ENCODE data around the gene HS3ST3A1. TPM values are rescaled to one million over a fixed set of nuclear protein-coding genes. Genes with fewer than 3 reads are reported as not detected.

HS3ST3A1 gene
- total RNA-seq, 1 donor from 2014 or later: 8.6 TPM

DNA sequence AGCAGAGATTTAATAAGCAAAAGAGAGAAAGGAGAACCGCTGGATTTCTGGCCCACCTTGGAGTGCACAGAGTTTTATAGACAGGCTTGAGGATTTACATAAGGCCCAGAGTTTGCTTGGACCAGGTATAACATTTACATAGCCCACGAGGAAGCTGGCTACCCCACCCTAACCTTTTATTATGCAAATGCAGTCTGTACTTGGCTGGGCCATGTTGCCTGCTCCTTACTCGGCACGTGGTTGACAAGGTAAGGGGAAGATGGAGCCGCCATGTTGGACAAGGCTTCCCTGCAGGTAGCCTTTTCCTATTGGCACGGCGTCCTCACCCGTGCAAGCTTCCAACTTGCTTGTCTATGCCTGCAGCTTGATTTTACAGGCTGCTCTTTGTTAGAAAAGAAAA, 35.2 kb upstream of the HS3ST3A1 start:
- no peak overlapping the region for H3K4me3 ChIP-seq
- intact Hi-C loops (cut with DNase I): no loop called here
- no peak for TF ChIP-seq POLR2A (IDR thresholded peaks at IDR 0.05)
- no peak for TF ChIP-seq POLR2AphosphoS5 (IDR thresholded peaks at IDR 0.05; ENCODE audit: insufficient read depth in 1 of 2, low read depth in 1 of 2)
- TF ChIP-seq, protein P1, sequence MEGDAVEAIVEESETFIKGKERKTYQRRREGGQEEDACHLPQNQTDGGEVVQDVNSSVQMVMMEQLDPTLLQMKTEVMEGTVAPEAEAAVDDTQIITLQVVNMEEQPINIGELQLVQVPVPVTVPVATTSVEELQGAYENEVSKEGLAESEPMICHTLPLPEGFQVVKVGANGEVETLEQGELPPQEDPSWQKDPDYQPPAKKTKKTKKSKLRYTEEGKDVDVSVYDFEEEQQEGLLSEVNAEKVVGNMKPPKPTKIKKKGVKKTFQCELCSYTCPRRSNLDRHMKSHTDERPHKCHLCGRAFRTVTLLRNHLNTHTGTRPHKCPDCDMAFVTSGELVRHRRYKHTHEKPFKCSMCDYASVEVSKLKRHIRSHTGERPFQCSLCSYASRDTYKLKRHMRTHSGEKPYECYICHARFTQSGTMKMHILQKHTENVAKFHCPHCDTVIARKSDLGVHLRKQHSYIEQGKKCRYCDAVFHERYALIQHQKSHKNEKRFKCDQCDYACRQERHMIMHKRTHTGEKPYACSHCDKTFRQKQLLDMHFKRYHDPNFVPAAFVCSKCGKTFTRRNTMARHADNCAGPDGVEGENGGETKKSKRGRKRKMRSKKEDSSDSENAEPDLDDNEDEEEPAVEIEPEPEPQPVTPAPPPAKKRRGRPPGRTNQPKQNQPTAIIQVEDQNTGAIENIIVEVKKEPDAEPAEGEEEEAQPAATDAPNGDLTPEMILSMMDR (IDR thresholded peaks at IDR 0.05): no peak
- no peak overlapping the region for H3K27ac ChIP-seq
- no peaks in the 10 kb centered on the region for H3K4me1 ChIP-seq
- DNase-seq (ENCODE audit: extremely low spot score in 2 of 2): no peak
- H3K9me3 ChIP-seq: no peaks in the 10 kb centered on the region
- H3K27me3 ChIP-seq: no peaks in the 10 kb centered on the region
- no peaks in the 10 kb centered on the region for H3K36me3 ChIP-seq

DNA sequence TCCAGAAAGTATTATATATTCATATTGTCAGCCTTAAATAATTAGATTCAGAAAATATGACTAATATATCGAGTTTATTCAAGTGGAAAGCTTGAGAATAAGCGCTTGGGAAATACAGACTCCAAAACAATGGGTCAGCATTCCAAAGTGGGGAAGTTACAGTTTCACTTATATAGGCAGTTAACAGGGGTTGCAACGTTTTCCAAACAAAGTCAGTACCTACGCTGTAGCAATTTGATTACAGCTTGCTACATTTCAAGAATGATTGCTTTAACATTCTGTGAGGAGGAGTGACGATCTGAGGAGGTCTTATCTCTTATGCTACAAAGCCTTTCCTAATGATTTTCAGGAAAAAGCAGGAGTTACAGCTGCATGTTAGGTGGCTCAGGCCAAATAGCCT, 34.2 kb upstream of the HS3ST3A1 start:
- no peaks in the 10 kb centered on the region for H3K27me3 ChIP-seq
- H3K27ac ChIP-seq: no peak overlapping the region
- intact Hi-C loops (cut with DNase I): no loop called here
- DNase-seq (ENCODE audit: extremely low spot score in 2 of 2): no peak
- no peaks in the 10 kb centered on the region for H3K9me3 ChIP-seq
- no peak for TF ChIP-seq POLR2A (IDR thresholded peaks at IDR 0.05)
- no peaks in the 10 kb centered on the region for H3K4me1 ChIP-seq
- H3K36me3 ChIP-seq: no peaks in the 10 kb centered on the region
- no peak overlapping the region for H3K4me3 ChIP-seq

DNA sequence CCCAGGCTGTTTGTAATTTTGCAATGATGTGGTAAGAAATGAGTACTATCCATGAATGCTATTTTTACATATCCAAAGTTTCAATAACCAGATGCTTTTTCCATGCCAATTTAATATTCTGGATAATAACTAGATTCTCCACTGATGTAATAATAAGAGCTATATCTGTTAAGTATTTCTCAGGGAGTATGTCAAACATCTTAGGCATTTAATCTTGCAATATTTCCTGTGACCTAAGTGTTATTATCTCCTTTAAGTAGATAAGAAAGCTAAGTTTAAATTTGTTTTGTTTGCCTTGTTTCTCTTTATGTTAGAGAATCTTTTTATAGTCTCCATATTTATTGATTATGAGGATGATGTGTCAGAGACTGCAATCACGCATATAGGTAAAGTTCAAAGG, 32.3 kb upstream of the HS3ST3A1 start:
- no peaks in the 10 kb centered on the region for H3K9me3 ChIP-seq

DNA sequence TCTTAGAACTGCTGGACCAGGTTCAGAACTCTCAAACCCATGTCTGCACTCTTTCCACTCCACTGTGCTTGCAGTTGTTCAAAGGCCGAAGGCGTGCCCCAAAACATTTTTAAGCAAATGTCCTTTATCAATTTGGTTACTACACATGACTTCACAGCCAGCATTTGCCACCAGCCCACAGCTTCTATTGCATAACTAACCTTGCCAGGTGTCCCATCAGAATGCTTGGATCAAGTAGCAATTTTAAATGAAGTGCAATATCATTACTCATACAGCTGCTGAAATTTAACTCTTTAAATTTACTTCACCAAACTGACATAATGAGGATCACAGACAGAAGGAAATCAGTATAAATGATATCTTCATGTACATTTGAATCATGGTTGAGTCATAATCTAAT, 29.8 kb upstream of the HS3ST3A1 start:
- DNase-seq (ENCODE audit: extremely low spot score in 2 of 2): no peak
- Histone ChIP-seq H3K27ac (no peak overlapping the region), H3K27me3 (no peaks in the 10 kb centered on the region), H3K4me3 (no peak overlapping the region), H3K4me1 (no peaks in the 10 kb centered on the region), H3K9me3 (no peaks in the 10 kb centered on the region), H3K36me3 (no peaks in the 10 kb centered on the region)
- no peak for TF ChIP-seq POLR2A (IDR thresholded peaks at IDR 0.05)
- intact Hi-C loops (cut with DNase I): no loop called here

More for the DNA sequence above, 32.3 kb upstream of the HS3ST3A1 start:
- no peaks in the 10 kb centered on the region for H3K4me1 ChIP-seq
- TF ChIP-seq POLR2A (IDR thresholded peaks at IDR 0.05) (no peak), POLR2AphosphoS5 (IDR thresholded peaks at IDR 0.05; ENCODE audit: insufficient read depth in 1 of 2, low read depth in 1 of 2) (no peak)
- TF ChIP-seq, protein P1 (IDR thresholded peaks at IDR 0.05): no peak
- H3K4me3 ChIP-seq: no peak overlapping the region
- H3K27me3 ChIP-seq: no peaks in the 10 kb centered on the region
- no peak for DNase-seq (ENCODE audit: extremely low spot score in 2 of 2)
- intact Hi-C loops (cut with DNase I): no loop called here
- no peaks in the 10 kb centered on the region for H3K36me3 ChIP-seq
- no peak overlapping the region for H3K27ac ChIP-seq

DNA sequence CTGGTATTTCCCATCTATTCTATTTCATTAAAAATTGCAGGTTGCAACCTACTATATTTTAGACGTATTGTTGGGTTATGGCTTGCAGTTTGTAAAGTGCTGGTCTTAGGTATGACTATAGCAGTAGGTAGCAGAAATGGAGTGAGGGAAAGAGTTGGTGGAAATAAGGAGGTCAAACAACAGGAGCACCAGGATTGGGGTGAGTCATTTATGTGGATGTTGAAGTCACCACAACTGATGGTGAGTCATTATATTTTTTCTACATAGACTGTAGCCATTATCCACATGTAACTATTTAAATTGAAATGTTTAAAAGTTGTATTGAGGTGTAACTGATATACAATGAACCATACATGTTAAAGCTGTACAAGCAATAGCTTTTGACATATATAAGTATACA, 25.0 kb upstream of the HS3ST3A1 start:
- DNase-seq (ENCODE audit: extremely low spot score in 2 of 2): no peak
- H3K9me3 ChIP-seq: no peaks in the 10 kb centered on the region
- H3K4me3 ChIP-seq: no peak overlapping the region
- H3K27ac ChIP-seq: no peak overlapping the region
- intact Hi-C loops (cut with DNase I): no loop called here
- H3K27me3 ChIP-seq: no peaks in the 10 kb centered on the region
- H3K4me1 ChIP-seq: no peaks in the 10 kb centered on the region
- TF ChIP-seq POLR2A (IDR thresholded peaks at IDR 0.05) (no peak), POLR2AphosphoS5 (IDR thresholded peaks at IDR 0.05; ENCODE audit: insufficient read depth in 1 of 2, low read depth in 1 of 2) (no peak)
- TF ChIP-seq, protein P1 (IDR thresholded peaks at IDR 0.05): no peak
- H3K36me3 ChIP-seq: no peaks in the 10 kb centered on the region

DNA sequence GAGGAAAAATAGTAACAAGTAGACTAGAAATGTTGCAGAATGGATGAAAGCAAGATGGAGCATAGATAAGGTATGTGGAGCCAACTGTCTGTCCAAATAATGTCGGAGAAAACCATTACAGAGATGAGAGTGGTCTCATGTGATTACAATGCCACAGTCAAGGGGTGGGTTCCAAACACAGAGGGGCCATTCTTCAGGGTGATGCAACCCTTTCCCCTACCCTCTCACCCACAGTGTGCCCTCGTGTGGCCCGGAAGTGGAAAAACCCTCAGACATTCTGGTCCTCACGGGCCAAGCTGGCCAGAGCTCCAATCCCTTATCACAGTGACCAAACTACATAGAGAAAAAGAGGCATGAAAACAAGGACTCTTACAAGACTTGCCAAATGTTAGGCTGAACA, 17.7 kb upstream of the HS3ST3A1 start:
- H3K27me3 ChIP-seq: no peaks in the 10 kb centered on the region
- intact Hi-C loops (cut with DNase I): no loop called here
- H3K9me3 ChIP-seq: peaks cover 4% of the 10 kb centered on the region
- TF ChIP-seq POLR2A (IDR thresholded peaks at IDR 0.05) (no peak), POLR2AphosphoS5 (IDR thresholded peaks at IDR 0.05; ENCODE audit: insufficient read depth in 1 of 2, low read depth in 1 of 2) (no peak)
- TF ChIP-seq, protein P1 (IDR thresholded peaks at IDR 0.05): no peak
- H3K4me3 ChIP-seq: no peak overlapping the region
- DNase-seq (ENCODE audit: extremely low spot score in 2 of 2): no peak
- no peaks in the 10 kb centered on the region for H3K36me3 ChIP-seq
- H3K27ac ChIP-seq: no peak overlapping the region
- no peaks in the 10 kb centered on the region for H3K4me1 ChIP-seq

Measured in vagina (tissue), 2 donors.